Stomach (tissue), 9 donors: ENCODE measurements around the gene FRAT1. TPM values are rescaled to one million over a fixed set of nuclear protein-coding genes. Genes with fewer than 3 reads are reported as not detected.

ENCODE experiments used
- DNase-seq, 2 donors: peaks; one replicate each; pipeline versions ENCODE4 v3.0.0 to v3.0.0-alpha.2; 2013 to 2019
- H3K27ac ChIP-seq, 5 donors: fragments of 200-600 bp in 4 of 5; sonication (generic) in 4 of 5; one replicate each; pipeline ENCODE4 v1.5.1; 2013 to 2019; ENCODE audit warnings: mild to moderate bottlenecking in 1 of 5, moderate library complexity in 1 of 5
- H3K27me3 ChIP-seq, 3 donors: fragments of 200-600 bp; sonication (generic); one replicate each; pipeline ENCODE4 v1.5.1; 2017 to 2019; ENCODE audit warnings: mixed run types in 1 of 3
- H3K36me3 ChIP-seq, 4 donors: fragments of 200-600 bp; sonication (generic); 1 replicate in 3 of 4; 2 replicates in 1 of 4; pipeline ENCODE4 v1.5.1; 2016 to 2019
- H3K4me1 ChIP-seq, 4 donors: fragments of 200-600 bp; sonication (generic); one replicate each; pipeline ENCODE4 v1.5.1; 2016 to 2019
- H3K4me3 ChIP-seq, 4 donors: fragments of 200-600 bp; sonication (generic) in 3 of 4; one replicate each; pipeline ENCODE4 v1.5.1; 2016 to 2019; ENCODE audit warnings: mild to moderate bottlenecking in 1 of 4
- H3K9me3 ChIP-seq, 4 donors: fragments of 200-600 bp; sonication (generic); one replicate each; pipeline ENCODE4 v1.5.1; 2016 to 2019
- EP300 ChIP-seq: sonication (generic); formaldehyde crosslinking; IDR thresholded peaks from one replicate; pipeline ENCODE4 v1.6.1; 2017; ENCODE audit warnings: antibody characterized with exemption
- POLR2A ChIP-seq, 4 donors: fragments of 450-650 bp; IDR thresholded peaks; one replicate each; pipeline ENCODE4 v1.6.1; 2016; ENCODE audit warnings: antibody characterized with exemption in 4 of 4, control low read depth in 2 of 4, mild to moderate bottlenecking in 1 of 4, moderate library complexity in 1 of 4
- POLR2AphosphoS5 ChIP-seq, 3 donors: sonication (generic); formaldehyde crosslinking; IDR thresholded peaks; one replicate each; pipeline ENCODE4 v1.6.1; 2016; ENCODE audit warnings: antibody characterized with exemption in 3 of 3
- WGBS, 5 donors: extraction: QIAGEN DNeasy Blood & Tissue Kit in 3 of 5; methylation state at CpG; one replicate each; pipeline versions ENCODE4 v1.1.5 to v1.1.7; 2013 to 2018; 5-methylcytosine and 5-hydroxymethylcytosine counted together
- intact Hi-C: fragments of 100-400 bp; cut with DNase I; formaldehyde crosslinking; loops from one replicate; pipeline ENCODE4 v1.15.1; 2023; ENCODE audit warnings: low total_unique reads
- polyA plus RNA-seq, 3 donors: library from polyadenylated mRNA; stranded (reverse); fragments of 200-250 nt; gene quantifications; one replicate each; pipeline ENCODE4 v1.2.3, GENCODE V29; 2013
- total RNA-seq, 5 donors: library from RNA; depleted of rRNA; stranded (reverse); fragments of >200 nt; gene quantifications; one replicate each; pipeline versions ENCODE4 v1.1.0 to v1.2.3, GENCODE V29; 2014 to 2016
- TF ChIP-seq, protein P1 (sequence below), 7 experiments: fragments of 450-650 bp in 4 of 7; fragments of 200-600 bp in 3 of 7; sonication (generic) in 3 of 7; IDR thresholded peaks; one replicate each; pipeline ENCODE4 v1.5.1; 2016 to 2019; ENCODE audit warnings: antibody characterized with exemption in 7 of 7, control low read depth in 2 of 7, mild to moderate bottlenecking in 1 of 7
- donor health status: healthy with polysubstance abuse.
- donor health status: Bipolar disorder and iron deficiency.
- donor health status: healthy.

The FRAT1 gene
- total and polyA plus RNA-seq, 8 donors = 1.8 to 26.4 (median 3.7) TPM; not detected in 1

GRCh38 chr10:97362310-97363033, 43.4 kb downstream of the FRAT1 start:
- Histone ChIP-seq H3K36me3 (peaks cover 25 to 96% (median 89%) of the 10 kb centered on the region in 4 donors), H3K9me3 (no peaks in the 10 kb centered on the region), H3K27ac (no peak overlapping the region), H3K27me3 (no peaks in the 10 kb centered on the region), H3K4me1 (peaks cover 0 to 24% (median 0%) of the 10 kb centered on the region in 4 donors), H3K4me3 (no peak overlapping the region)
- TF ChIP-seq, protein P1, sequence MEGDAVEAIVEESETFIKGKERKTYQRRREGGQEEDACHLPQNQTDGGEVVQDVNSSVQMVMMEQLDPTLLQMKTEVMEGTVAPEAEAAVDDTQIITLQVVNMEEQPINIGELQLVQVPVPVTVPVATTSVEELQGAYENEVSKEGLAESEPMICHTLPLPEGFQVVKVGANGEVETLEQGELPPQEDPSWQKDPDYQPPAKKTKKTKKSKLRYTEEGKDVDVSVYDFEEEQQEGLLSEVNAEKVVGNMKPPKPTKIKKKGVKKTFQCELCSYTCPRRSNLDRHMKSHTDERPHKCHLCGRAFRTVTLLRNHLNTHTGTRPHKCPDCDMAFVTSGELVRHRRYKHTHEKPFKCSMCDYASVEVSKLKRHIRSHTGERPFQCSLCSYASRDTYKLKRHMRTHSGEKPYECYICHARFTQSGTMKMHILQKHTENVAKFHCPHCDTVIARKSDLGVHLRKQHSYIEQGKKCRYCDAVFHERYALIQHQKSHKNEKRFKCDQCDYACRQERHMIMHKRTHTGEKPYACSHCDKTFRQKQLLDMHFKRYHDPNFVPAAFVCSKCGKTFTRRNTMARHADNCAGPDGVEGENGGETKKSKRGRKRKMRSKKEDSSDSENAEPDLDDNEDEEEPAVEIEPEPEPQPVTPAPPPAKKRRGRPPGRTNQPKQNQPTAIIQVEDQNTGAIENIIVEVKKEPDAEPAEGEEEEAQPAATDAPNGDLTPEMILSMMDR (IDR thresholded peaks at IDR 0.05) = no peak
- TF ChIP-seq POLR2A (IDR thresholded peaks at IDR 0.05) = no peak
- TF ChIP-seq EP300 = no peak
- no peak for TF ChIP-seq POLR2AphosphoS5 (IDR thresholded peaks at IDR 0.05)
- intact Hi-C loops = no loop called here
- no peak for DNase-seq
- 73 to 85% (median 79%) methylated on average over 11 of the region's 11 CpGs for WGBS, 5 donors

GRCh38 chr10:97363071-97363470, 44.0 kb downstream of the FRAT1 start:
- no peak overlapping the region for H3K27ac ChIP-seq
- intact Hi-C loops = no loop called here
- 95 to 98% (median 97%) methylated on average over 4 of the region's 4 CpGs for WGBS, 5 donors
- peaks cover 0 to 24% (median 0%) of the 10 kb centered on the region in 4 donors for H3K4me1 ChIP-seq
- no peaks in the 10 kb centered on the region for H3K9me3 ChIP-seq
- peaks cover 25 to 96% (median 89%) of the 10 kb centered on the region in 4 donors for H3K36me3 ChIP-seq
- no peaks in the 10 kb centered on the region for H3K27me3 ChIP-seq
- TF ChIP-seq EP300 = no peak
- TF ChIP-seq, protein P1 (IDR thresholded peaks at IDR 0.05) = no peak
- TF ChIP-seq POLR2A (IDR thresholded peaks at IDR 0.05) = no peak
- no peak for TF ChIP-seq POLR2AphosphoS5 (IDR thresholded peaks at IDR 0.05)
- DNase-seq = no peak
- no peak overlapping the region for H3K4me3 ChIP-seq

GRCh38 chr10:97365761-97366351, 46.8 kb downstream of the FRAT1 start:
- no peak for TF ChIP-seq POLR2AphosphoS5 (IDR thresholded peaks at IDR 0.05)
- TF ChIP-seq EP300 = no peak
- TF ChIP-seq, protein P1 (IDR thresholded peaks at IDR 0.05) = no peak
- no peak for TF ChIP-seq POLR2A (IDR thresholded peaks at IDR 0.05)
- no peak for DNase-seq
- no peaks in the 10 kb centered on the region for H3K9me3 ChIP-seq
- intact Hi-C loops = no loop called here
- H3K36me3 ChIP-seq = peaks cover 39 to 96% (median 90%) of the 10 kb centered on the region in 4 donors
- peaks cover 0 to 24% (median 0%) of the 10 kb centered on the region in 4 donors for H3K4me1 ChIP-seq
- peak overlapping the region in 3 of 5 donors; percentile 34 to 81 (median 77) for H3K27ac ChIP-seq
- H3K4me3 ChIP-seq = no peak overlapping the region
- 74 to 90% (median 83%) methylated on average over 19 of the region's 19 CpGs for WGBS, 5 donors
- no peaks in the 10 kb centered on the region for H3K27me3 ChIP-seq

DNA sequence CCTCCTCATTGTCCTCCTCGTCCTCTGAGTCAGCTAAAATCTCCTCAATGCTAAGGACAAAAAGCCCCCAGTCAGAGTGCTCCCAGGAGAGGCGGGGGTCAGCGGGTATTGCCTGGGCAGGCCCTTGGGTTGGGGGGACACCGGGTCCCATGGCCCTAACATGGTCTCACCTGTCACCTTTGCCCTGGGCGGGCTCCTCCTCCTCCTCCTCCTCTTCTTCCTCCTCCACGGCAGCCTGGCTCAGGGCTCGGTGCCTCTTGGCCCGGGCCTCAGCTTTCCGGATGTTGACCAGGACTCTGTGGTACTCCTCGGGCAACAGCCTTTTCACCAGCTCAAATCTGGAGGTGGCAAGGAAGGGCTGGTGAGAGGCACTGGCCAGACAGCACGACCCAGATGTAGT, 47.5 kb downstream of the FRAT1 start:
- no peak for DNase-seq
- H3K36me3 ChIP-seq = peaks cover 46 to 97% (median 95%) of the 10 kb centered on the region in 4 donors
- H3K9me3 ChIP-seq = no peaks in the 10 kb centered on the region
- H3K4me1 ChIP-seq = peaks cover 0 to 24% (median 0%) of the 10 kb centered on the region in 4 donors
- 86 to 94% (median 89%) methylated on average over 10 to 11 of the region's 11 CpGs for WGBS, 5 donors
- no peaks in the 10 kb centered on the region for H3K27me3 ChIP-seq
- no peak overlapping the region for H3K4me3 ChIP-seq
- peak overlapping the region in 3 of 5 donors; percentile 34 to 81 (median 77) for H3K27ac ChIP-seq
- intact Hi-C loops = no loop called here
- TF ChIP-seq EP300 (no peak), POLR2A (IDR thresholded peaks at IDR 0.05) (no peak), POLR2AphosphoS5 (IDR thresholded peaks at IDR 0.05) (no peak)
- TF ChIP-seq, protein P1 (IDR thresholded peaks at IDR 0.05) = no peak
